HG02884 (cell line): Measurements from ENCODE around the gene PHLDB1.
"Not testable (repeated sequence)": the region's sequence is repeated elsewhere in the genome, so short reads cannot be mapped to it uniquely, and the experiment has no call there.

Experiments used
- ATAC-seq: cut with Tn5 transposase; IDR thresholded peaks from one replicate; pipeline ENCODE4 v1.9.1; 2021; ENCODE audit warnings: mild to moderate bottlenecking, moderate library complexity; ENCODE audit not compliant: unreplicated experiment

Gene PHLDB1

DNA sequence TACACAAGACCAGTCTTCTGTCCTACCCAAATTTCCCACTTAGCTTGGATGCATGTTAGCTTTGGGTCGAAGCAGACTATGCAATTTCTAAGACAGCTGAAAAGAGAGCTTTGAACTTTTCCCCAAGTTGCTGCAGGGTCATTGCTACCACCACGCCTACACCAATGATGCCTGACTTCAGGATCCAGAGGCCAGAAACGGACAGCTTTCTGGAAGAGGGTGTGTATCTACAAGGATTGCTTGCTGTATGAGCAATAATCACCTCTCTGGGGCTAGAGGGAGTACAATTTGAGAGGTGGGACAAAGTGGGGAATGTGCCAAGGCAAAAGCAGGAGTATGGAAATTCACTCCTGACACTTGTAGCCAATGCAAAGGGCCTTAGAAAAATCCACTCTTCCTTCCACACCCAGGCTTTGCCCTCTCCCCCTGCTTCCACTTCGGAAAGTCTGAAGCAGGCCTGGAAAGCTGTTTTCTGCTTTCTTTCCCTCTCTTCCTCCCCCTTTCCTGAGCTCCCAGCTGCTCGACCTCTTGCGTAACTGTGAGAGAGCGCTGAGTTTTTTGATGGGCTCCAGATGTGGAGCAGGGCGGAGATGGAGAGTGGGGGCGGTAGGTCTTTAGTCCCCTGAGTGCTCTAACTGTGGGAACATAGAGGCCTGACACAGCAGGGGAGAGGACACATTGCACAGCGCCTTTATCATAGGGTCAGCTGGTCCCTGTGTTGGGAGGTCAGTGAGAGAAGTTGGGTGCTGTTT, 2.1 kb upstream of the PHLDB1 start:
- no peak for ATAC-seq

DNA sequence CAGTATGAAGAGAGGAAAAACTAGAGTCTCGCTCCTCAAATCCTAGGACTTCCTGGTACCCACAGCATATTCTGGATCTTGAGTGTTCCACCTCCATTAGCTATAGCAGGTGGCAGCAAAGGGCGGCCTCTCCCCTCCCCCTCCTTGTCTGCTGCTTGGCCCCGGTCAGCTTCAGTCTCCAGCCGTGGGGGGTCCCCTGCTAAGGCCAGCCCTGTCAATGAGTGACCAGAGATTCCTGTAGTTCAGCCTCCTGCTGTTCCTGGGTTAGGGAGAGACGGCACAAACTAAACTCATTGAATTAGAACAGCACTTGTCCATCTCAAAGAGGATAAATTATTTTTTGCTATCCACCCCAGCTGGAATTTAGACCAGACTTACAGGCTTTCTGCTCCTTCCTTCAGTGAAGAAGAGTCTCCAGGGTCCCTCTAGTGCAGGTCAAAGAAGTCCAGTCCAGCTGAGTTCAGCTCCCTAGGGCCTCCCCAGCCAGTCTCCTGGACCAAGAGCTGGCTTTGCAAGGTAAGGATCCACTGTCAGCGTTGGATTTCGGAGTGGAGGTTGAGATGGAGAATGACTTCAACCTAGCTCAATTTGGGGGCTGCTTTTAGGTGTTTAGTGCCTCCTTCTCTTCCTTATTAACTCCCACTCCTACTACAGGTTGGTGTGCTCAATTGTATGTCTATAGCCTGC, 1.1 kb upstream of the PHLDB1 start:
- no peak for ATAC-seq

DNA sequence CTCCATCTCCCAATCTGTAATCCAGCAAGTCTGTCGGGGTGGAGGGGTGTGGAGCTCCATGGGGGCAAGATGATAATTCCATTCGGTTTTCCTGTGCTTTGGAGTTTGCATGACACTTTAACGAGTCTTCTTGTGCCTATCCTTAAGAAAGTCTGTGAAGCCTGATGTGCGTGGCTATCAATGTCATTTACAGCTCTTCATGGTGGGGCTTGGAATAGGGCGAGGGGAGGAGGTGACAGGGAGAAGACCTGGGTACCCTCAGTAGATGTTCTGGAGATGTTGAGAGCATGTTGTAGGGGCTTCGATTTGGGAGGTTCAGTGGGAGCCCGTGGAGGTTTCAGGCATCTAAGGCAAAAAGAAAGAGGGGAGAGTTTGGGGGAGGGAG, 579 bp upstream of the PHLDB1 start:
- no peak for ATAC-seq

DNA sequence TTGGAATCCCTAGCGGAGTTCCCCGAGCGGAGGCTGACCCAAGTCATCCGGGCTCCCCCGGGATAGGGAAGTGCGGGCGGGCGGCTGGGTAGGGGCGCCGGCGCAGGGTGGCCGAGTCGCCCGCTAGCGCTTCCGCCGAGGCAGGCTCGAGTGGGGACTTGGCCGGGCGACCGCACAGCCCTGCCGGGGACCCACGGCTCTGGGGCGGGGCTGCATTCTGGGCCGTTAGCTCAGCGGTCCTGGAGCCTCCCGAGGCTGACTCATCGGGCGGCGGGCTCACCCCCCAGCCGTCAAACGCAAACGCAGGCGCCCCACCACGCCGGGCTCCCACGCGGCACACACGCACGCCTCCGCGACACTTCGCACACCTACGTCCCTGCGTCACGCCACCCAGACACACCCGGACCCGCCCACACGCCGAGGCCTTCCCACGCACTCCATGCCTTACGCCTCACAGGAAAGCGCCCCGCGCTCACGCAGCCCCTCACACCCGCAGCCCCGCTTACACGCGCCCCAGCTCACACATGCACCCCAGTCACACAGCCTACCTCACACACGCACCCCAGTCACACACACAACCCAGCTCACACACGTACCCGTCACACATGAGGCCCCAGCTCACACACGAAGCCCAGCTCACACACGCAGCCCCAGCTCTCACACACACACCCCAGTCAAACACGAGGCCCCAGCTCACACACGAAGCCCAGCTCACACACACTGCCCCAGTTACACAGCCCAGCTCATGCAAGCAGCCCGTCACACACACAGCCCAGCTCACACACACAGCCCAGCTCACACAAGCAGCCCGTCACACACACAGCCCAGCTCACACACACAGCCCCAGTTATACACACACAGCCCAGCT, 1.2 kb downstream of the PHLDB1 start:
- ATAC-seq: no peak

DNA sequence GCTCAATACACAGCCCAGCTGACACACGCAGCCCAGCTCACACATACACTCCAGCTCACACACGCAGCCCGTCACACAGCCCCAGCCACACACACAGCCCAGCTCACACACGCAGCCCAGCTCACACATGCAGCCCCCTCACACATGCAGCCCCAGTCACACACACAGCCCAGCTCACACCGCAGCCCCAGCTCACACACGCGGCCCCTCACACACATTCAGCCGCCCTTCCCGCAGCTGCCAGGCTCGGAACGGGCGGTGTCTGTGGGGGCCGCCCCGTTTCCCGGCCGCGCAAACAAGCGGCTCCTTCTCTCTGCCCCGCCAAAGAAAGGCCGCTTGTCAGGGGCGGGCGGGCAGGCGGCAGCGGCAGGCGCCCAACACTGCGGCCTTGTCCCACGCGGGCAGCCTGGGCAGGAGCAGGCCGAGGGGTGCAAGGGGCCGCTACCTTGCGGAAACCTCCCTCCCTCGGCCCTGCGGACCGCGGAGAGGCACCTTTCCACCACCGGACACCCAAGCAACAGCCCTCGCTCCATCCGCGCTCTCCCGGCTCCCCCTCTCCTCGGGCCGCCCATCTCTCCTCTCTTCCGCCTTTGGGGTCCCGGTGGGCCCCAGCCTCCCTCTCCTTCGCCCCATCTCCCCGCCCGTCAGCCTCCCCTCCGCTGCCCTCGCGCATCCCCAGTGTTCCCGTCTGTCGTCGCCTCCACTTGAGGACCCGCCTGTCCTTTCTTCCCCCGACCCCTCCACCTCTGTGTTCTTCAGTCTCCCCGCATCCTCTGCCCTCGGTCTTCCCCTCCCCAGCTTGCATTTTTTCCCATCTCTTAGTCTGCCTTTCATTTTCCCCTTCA, 2.2 kb downstream of the PHLDB1 start:
- no peak for ATAC-seq

DNA sequence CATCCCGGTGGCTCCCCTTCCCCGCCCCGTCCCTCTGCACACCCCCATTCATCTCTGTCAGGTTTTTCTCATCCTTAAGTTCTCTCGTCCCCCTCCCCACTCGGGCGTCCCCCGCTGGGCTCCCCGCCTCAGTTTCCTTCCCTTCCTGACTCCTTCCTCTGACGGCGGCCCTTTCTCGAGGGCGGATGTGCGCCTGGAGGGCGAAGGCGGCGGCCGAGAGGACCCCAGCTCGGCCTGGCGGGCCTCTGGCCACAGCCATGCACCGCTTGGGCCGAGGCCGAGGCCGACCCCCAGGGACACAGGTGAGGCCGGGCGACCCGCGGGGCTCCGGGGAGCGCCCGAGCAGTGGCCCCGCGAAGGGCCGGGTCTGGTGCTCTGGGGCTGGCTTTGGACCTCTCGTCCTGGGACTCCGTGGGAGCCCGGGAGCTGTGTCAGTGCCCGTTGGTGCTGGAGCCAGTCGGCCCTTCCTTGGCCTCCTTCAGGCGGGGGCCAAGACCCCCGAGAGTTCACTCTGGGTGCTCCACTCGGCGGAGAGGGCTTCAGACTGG, 2.9 kb downstream of the PHLDB1 start:
- no peak for ATAC-seq

DNA sequence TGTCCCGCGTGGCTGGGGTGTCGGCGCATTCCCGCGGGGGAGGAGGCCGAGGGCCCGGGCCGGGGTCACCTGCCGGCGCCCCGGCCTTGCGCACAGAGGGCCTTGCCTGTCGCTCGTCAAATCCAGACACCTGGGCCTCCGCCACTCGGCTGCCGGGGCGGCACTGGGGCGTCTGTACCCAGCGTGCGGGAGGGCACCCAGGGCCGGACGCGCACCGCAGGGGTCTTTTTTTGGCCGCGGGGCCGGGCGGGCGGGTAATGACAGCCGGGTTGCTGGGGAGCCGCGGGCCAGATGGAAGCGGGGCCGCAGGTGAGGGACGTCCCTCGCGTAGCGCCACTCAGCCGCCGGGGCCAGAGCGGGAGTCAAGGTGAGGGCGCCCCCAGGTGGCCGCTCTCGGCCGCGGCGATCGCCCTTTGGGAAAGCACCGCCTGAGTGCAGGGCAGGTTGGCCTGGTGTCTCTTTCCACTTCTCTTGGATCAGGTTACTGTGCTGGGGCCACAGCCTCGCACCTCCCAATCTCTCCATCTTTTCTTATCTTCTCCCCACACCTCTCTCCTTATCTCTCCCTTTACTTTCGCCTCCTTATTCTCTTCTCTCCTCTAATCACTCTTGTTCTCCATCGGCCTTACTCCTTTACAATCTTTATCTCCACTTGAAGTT, 3.5 kb downstream of the PHLDB1 start:
- ATAC-seq: no peak

DNA sequence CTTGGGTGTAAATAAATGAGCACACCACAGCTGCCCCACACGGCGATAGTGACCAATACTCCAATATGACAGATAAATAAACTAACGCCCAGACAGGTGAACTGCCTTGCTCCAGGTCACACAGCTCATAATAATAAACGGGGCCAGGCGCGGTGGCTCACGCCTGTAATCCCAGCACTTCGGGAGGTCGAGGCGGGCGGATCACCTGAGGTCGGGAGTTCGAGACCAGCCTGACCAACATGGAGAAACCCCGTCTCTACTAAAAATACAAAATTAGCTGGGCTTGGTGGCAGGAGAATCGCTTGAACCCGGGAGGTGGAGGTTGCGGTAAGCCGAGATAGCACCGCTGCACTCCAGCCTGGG, 4.0 kb downstream of the PHLDB1 start:
- ATAC-seq: not testable (repeated sequence)

DNA sequence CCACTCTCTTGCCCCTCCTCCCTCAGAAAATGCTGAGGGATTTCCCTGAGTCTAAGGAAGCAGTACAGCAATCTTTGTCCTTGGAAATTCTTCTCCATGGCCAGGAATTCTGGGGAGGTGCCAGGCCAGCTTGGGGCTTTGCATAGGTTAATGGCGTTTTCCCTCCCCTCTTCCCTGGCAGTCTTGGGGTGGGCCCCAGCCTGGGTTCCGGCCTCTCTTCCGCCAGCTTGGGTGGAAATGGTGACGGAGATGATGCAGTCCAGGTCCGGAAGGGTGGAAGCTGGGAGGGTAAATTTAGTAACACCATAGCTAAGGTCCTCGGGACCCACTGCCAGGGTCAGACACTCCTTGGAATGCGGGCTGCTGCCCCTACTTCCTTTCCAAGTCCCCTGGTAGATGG, 5.0 kb downstream of the PHLDB1 start:
- ATAC-seq: no peak

DNA sequence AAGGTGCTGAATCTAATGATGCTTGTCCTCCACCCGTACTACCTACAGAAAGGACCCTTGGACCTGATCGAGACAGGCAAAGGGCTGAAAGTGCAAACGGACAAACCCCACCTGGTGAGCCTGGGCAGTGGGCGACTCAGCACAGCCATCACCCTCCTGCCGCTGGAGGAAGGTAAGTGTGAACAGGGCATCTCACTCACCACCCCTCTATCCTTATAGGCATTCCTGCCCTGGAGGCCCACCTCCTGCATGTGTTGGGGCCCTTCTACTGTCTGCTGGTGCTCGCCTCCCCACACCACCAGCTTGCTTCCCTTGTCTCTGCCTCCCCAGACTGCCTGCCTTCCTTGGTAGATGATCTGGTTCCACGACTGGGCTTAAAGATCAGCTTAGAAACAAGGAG, 7.1 kb downstream of the PHLDB1 start:
- no peak for ATAC-seq

DNA sequence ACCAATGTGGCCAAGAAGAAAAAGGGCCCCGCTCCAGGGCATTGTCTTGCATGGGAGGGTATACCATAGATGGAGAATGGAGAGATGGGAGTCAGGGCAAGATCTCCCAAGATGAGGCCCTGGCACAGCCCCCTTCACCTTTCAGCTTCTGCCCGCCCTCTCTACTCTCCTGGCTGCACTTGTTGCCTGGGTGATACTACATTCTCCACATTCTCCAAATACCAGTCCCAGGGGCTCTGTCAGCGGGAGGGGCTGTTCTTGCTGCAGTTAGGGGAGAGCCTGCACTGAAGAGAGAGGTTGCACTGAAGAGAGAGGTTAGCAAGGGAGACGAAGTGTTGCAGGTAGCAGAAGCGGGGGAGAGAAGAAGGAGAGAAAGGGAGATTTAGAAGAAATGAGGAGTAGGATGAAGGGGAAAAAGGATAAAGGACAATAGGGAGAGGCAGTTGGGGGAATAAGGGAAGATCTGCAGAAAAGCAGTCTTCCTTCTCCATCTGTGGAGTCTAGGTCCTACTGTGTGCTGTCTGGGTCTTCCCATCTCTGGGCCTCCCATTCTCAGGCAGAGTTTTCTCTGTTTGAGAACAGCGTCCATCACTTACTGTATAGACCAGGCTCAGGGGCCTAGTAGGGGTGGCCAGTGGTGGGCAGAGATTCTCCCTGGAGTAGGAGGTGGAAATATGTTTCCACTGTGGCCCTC, 8.0 kb downstream of the PHLDB1 start:
- no peak for ATAC-seq

DNA sequence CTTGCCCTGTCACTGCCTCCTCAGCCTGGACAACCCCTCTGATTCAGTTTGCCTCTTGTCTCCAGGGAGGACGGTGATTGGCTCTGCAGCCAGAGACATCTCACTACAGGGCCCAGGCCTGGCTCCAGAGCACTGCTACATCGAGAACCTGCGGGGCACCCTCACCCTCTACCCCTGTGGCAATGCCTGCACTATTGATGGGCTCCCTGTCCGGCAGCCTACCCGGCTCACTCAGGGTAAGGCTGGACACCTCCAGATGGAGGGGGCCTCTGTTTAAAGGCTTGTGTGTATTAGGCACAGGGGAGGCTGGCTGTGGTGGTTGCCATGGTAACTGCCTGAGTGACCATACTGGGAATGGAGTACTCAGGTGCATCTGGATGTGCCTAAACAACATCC, 8.6 kb downstream of the PHLDB1 start:
- ATAC-seq: no peak

DNA sequence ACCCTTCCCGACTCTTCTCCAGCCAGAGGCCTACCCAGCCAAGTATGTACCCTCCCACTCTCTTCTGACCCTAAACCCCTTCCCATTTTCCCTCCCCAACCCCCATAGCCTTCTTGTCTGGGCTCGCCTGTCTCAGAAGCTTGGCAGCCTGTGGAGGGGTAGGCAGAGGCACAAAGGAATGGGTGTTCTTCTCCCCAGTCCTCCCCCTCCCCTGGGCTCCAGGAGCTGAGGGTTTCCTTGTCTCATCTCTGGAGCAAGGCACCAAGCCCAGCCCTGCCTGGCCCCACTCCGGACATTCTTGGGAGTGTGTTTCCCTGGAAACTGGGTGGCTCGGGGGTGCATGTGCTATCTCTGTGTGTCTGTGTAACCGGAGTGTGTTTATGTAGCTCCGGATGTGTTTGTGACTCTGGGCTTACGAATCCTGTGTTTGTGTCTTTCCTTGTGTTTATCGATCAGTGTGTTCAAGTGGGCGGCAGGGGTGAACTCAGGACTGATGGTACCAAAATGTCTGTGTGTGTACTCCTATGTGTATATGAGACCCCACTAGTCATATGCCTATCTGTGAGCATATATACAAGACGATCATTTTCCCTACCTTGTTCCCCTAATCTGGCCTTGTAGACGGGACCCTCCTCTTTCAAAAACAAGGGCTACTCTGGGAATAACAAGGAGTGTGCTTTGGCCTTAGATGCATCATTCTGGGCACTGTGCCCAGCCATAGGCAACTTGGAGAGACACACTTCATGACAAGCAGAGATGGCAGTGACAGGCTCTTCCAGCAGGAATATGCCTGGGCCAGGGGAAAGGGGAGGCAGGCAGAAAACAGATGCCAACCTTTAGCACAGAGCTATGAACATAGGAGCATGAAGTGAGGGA, 10.9 kb downstream of the PHLDB1 start:
- ATAC-seq: no peak

DNA sequence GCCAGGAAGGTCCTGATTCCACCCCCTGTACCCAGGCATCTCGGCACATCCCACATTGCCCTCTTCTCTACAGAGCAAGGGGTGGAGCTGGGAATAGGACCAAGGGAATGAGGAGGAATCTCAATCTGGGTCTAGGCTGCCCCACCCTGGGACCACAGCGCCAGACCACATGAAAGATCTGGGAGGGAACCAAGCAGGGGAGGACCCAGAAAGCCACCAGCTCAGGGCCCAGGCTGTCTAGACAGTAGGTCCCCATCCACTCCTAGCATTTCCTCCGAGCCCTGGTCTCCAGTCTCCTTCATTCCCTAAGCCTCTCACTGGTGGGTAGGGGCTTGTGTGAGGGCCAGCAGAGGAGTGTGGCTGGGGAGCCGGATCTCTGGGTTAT, 11.6 kb downstream of the PHLDB1 start:
- no peak for ATAC-seq

DNA sequence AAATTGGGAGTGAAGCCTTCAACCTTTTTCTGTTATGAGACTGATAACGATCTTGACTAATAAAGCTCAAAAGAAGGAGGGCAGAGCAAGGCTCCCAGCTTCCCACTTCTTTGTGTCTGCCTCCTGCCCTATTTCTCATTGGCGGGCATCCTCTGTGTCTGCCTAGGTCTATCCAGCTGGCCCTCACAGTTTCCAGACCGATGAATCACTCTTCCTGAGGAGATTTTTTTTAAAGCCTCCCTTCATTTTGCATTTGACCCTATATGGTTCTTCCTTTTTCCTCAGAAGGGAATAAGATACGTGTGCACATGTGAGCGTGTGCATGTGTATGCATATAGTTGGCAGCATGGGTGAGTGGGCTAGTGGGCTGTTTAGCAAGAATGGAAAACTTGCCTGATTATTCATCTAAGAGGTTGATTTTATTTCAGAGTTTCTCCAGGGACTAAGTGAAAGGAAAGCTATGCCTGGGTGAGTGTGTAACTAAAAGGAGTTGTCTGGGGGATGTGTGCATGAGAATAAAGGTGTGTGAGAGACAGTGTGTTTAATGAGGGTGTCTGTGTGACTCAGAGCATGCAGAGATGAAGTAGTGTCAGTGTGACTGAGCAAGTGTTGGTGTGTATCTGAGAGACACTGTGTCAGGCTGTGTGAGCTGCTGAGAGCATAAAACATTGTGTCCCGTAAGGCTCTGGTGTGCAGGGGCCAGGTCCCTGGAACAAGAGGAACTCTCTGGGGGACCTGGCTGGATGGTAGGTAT, 12.2 kb downstream of the PHLDB1 start:
- no peak for ATAC-seq

DNA sequence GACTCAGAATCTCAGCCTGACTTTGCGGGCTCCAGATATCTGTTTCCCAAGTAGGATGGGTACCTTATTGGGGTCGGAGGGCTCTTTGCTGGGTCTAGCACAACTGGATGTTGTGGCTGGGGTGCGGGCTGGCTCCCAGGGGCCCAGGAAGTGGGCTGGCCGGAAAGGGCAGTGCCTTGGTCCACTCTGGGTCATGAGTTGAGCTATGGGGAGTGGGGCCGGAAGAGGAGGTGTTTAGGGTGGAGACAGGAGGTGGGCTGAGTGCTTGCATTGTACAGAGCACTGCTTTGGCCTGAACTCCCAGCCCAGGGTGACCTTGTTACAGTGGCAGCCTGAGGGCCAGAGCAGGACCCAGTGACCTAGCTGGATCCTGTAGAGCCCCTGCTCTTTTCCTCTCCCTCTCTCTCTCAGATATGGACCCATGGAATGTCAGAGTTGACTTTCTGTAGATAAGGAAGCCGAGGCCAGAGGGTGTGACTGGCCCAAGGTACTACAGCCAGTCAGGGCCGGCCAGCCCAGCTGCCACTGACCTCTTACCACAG, 13.2 kb downstream of the PHLDB1 start:
- ATAC-seq: no peak

DNA sequence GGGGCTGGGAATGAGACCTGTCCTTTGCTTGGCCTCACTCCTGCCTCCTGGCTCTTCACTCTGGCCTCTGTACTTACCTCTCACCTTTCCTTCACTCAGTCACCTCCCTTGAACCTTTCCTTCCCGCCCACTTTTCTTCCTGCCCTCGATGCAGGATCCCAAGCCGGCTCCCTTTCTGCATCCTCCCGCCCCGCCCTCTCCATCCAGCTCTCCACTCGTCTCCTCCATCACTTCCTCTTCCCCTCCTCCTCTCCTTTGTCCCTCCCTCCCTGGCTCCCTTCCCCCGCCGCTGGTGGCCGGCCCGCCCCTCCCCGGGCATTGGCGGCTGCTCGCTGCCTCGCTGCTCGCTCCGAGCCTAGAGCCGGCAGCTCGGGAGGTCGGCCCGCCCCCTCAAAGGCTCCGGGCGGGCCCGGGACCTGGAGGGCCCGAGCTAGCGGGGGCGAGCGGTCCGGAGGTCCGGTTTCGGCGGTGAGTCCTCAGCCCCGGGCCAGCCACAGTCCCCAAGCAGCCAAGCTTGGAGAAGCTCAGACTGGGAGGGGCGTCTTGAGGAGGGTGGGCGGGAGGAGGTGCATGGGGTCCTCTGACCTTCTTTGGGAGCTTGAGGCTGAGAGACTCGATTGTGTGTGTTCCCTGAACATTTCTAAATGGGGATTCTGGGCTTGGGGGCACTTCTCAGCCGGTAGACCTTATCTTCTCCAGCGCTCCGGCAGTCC, 13.8 kb downstream of the PHLDB1 start:
- ATAC-seq: no peak
